ENCODE results near the gene BMPR1B. TPM values are rescaled to one million over a fixed set of nuclear protein-coding genes. Genes with fewer than 3 reads are reported as not detected.

Gene BMPR1B
- total RNA-seq, 2 donors from 2014 or later, result 0.10 to 0.24 TPM

DNA sequence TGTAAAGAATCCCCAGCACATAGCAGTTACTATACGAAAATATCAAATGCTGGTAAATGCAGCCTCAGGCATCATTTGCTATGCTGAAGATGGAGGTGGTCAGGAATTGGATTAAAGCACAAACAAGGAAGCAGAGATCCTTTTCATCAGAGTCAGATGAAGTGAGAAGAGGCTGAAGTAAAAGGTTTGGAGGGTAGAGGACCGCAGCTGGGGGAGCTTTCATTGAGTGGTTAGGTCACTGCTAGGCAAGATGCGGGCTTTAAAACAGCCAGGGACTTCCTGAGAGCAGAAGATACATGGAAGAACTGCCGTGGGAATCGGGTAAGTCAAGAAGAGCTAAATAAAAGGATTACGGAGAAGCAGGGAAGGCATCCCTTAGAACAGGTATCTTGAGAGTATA is 439.6 kb downstream of the BMPR1B start:
- no peak for DNase-seq
- H3K36me3 ChIP-seq, result no peaks in the 10 kb centered on the region
- no peak overlapping the region for H3K27ac ChIP-seq
- intact Hi-C loops (cut with DNase I), result no loop called here
- no peak overlapping the region for H3K9ac ChIP-seq (ENCODE audit: low read depth in 2 of 2, low read length in 2 of 2)
- no peak overlapping the region for H3K4me3 ChIP-seq
- no peaks in the 10 kb centered on the region for H3K9me3 ChIP-seq
- no peaks in the 10 kb centered on the region for H3K4me1 ChIP-seq
- no peaks in the 10 kb centered on the region for H3K27me3 ChIP-seq
- TF ChIP-seq, protein P1, sequence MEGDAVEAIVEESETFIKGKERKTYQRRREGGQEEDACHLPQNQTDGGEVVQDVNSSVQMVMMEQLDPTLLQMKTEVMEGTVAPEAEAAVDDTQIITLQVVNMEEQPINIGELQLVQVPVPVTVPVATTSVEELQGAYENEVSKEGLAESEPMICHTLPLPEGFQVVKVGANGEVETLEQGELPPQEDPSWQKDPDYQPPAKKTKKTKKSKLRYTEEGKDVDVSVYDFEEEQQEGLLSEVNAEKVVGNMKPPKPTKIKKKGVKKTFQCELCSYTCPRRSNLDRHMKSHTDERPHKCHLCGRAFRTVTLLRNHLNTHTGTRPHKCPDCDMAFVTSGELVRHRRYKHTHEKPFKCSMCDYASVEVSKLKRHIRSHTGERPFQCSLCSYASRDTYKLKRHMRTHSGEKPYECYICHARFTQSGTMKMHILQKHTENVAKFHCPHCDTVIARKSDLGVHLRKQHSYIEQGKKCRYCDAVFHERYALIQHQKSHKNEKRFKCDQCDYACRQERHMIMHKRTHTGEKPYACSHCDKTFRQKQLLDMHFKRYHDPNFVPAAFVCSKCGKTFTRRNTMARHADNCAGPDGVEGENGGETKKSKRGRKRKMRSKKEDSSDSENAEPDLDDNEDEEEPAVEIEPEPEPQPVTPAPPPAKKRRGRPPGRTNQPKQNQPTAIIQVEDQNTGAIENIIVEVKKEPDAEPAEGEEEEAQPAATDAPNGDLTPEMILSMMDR (IDR thresholded peaks at IDR 0.05), result no peak

- Histone ChIP-seq H3K9me3 (no peaks in the 10 kb centered on the region), H3K4me1 (no peaks in the 10 kb centered on the region), H3K9ac (ENCODE audit: low read depth in 2 of 2, low read length in 2 of 2) (no peak overlapping the region), H3K4me3 (no peak overlapping the region), H3K36me3 (no peaks in the 10 kb centered on the region), H3K27ac (no peak overlapping the region), H3K27me3 (no peaks in the 10 kb centered on the region)
- intact Hi-C loops (cut with DNase I), result no loop called here
- no peak for DNase-seq
- TF ChIP-seq, protein P1 (IDR thresholded peaks at IDR 0.05), result no peak
These were observed 441.2 kb downstream of the BMPR1B start for GRCh38 chr4:95198961-95199360.

- no peaks in the 10 kb centered on the region for H3K27me3 ChIP-seq
- TF ChIP-seq, protein P1 (IDR thresholded peaks at IDR 0.05), result no peak
- H3K9me3 ChIP-seq, result no peaks in the 10 kb centered on the region
- no peak overlapping the region for H3K27ac ChIP-seq
- no peaks in the 10 kb centered on the region for H3K4me1 ChIP-seq
- H3K36me3 ChIP-seq, result no peaks in the 10 kb centered on the region
- no peak for DNase-seq
- intact Hi-C loops (cut with DNase I), result no loop called here
- no peak overlapping the region for H3K4me3 ChIP-seq
- H3K9ac ChIP-seq (ENCODE audit: low read depth in 2 of 2, low read length in 2 of 2), result no peak overlapping the region
These were observed 446.6 kb downstream of the BMPR1B start for GRCh38 chr4:95204267-95204844.

DNA sequence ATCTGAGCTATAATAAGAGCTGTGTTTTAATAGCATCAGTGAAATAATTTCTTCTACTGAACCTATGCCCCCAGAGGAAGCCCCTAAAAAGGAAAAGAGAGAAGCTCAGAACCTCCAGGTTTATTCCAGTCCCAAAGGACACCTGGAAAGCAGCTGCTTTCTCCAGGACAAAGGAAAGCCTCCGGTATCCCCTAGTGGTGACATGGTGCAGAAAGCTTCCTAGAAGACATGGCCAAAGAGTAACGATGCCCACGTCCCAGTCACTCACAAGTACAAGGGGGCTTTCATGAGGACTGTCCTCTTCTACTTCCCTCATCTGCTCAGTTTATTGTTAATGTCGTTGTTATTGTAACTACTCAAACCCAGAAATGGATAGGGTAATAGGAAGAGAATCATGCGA is 447.1 kb downstream of the BMPR1B start:
- H3K4me1 ChIP-seq, result no peaks in the 10 kb centered on the region
- no peaks in the 10 kb centered on the region for H3K36me3 ChIP-seq
- no peaks in the 10 kb centered on the region for H3K9me3 ChIP-seq
- no peak overlapping the region for H3K27ac ChIP-seq
- no peak for DNase-seq
- H3K4me3 ChIP-seq, result no peak overlapping the region
- intact Hi-C loops (cut with DNase I), result no loop called here
- no peak overlapping the region for H3K9ac ChIP-seq (ENCODE audit: low read depth in 2 of 2, low read length in 2 of 2)
- no peaks in the 10 kb centered on the region for H3K27me3 ChIP-seq
- TF ChIP-seq, protein P1 (IDR thresholded peaks at IDR 0.05), result peak; percentile 22
